ENCODE measurements around the gene OVOL1.

The OVOL1 gene

GRCh38 chr11:65808744-65809341 lies 22.0 kb downstream of the OVOL1 start:
- Histone ChIP-seq H3K27ac (no peak overlapping the region), H3K9ac (no peak overlapping the region), H3K4me1 (no peaks in the 10 kb centered on the region), H3K4me2 (ENCODE audit: low read length) (no peak overlapping the region), H3K36me3 (ENCODE audit: control insufficient read depth, insufficient read depth, low read length) (no peaks in the 10 kb centered on the region), H3K9me3 (ENCODE audit: control insufficient read depth, low read length) (no peaks in the 10 kb centered on the region), H2AFZ (no peak overlapping the region), H3K79me2 (no peaks in the 10 kb centered on the region), H3K4me3 (ENCODE audit: low read depth, low read length) (no peak overlapping the region), H3K27me3 (ENCODE audit: control insufficient read depth, insufficient read depth, low read length) (no peaks in the 10 kb centered on the region)
- TF ChIP-seq, protein P1, sequence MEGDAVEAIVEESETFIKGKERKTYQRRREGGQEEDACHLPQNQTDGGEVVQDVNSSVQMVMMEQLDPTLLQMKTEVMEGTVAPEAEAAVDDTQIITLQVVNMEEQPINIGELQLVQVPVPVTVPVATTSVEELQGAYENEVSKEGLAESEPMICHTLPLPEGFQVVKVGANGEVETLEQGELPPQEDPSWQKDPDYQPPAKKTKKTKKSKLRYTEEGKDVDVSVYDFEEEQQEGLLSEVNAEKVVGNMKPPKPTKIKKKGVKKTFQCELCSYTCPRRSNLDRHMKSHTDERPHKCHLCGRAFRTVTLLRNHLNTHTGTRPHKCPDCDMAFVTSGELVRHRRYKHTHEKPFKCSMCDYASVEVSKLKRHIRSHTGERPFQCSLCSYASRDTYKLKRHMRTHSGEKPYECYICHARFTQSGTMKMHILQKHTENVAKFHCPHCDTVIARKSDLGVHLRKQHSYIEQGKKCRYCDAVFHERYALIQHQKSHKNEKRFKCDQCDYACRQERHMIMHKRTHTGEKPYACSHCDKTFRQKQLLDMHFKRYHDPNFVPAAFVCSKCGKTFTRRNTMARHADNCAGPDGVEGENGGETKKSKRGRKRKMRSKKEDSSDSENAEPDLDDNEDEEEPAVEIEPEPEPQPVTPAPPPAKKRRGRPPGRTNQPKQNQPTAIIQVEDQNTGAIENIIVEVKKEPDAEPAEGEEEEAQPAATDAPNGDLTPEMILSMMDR (IDR thresholded peaks at IDR 0.05) = no peak

DNA sequence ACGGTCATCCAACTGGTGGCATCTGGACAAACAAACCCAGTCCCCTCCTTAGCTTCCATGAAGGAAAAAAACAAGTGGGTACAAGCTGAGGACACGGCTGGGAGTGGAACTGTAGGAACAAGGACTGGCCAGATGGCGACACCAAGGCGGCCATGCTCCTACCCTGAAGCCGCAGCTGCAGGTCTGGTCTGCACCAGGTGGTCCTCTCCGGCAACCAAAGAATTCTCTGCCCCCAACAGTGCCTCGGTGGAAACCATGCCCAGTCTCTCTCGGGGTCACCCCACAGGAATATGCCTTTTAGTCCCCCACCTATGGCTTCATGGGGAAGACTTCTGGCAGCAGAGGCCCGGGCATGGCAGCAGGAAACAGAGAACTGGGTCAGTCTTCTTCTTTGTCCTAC lies 22.6 kb downstream of the OVOL1 start:
- Histone ChIP-seq H3K27me3 (ENCODE audit: control insufficient read depth, insufficient read depth, low read length) (no peaks in the 10 kb centered on the region), H3K9me3 (ENCODE audit: control insufficient read depth, low read length) (no peaks in the 10 kb centered on the region)

DNA sequence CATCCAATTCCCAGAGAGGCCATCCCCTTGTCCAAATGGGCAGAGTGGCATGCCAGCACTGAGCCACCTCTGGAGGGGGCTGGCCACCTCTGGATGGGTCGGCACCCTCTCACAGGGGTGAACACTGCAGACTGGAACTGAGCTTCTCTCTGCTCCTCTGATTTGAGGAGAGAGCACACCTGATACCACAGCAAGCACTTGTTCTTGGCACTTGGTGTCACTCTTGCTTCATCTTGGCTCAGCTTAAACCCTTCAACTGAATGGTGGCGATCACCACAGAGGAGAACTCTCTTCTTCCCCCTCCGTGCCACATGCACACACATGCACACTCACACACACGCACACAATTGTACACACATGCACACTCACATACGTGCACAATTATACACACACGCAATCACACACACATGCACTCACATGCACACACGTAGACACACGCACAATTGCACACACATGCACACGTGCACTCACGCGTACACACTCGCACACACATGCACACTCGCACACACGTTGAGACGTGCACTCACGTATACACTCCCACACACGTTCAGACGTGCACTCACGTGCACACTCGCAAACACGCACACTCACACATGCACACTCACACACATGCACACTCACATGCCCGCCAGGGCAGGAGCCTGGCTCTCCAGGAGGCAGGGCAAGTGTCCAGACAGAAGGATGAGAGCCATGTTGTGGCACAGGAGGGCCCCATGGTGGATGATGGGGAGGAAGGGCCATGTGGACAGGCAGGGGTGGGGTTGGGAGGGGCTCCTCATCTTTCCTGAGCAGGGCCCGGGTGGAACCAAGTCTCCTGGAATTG lies 23.4 kb downstream of the OVOL1 start:
- Histone ChIP-seq H3K36me3 (ENCODE audit: control insufficient read depth, insufficient read depth, low read length) (no peaks in the 10 kb centered on the region), H3K4me3 (ENCODE audit: low read depth, low read length) (no peak overlapping the region), H3K9me3 (ENCODE audit: control insufficient read depth, low read length) (no peaks in the 10 kb centered on the region), H2AFZ (no peak overlapping the region), H3K27me3 (ENCODE audit: control insufficient read depth, insufficient read depth, low read length) (no peaks in the 10 kb centered on the region), H3K4me2 (ENCODE audit: low read length) (no peak overlapping the region), H3K4me1 (no peaks in the 10 kb centered on the region), H3K27ac (no peak overlapping the region), H3K79me2 (no peaks in the 10 kb centered on the region), H3K9ac (no peak overlapping the region)
- TF ChIP-seq, protein P1 (IDR thresholded peaks at IDR 0.05) = no peak

More for the DNA sequence above, 22.6 kb downstream of the OVOL1 start:
- H3K9ac ChIP-seq = no peak overlapping the region
- TF ChIP-seq, protein P1 (IDR thresholded peaks at IDR 0.05) = no peak
- H2AFZ ChIP-seq = no peak overlapping the region
- H3K4me1 ChIP-seq = no peaks in the 10 kb centered on the region
- no peak overlapping the region for H3K27ac ChIP-seq
- no peak overlapping the region for H3K4me3 ChIP-seq (ENCODE audit: low read depth, low read length)
- H3K36me3 ChIP-seq (ENCODE audit: control insufficient read depth, insufficient read depth, low read length) = no peaks in the 10 kb centered on the region
- H3K4me2 ChIP-seq (ENCODE audit: low read length) = no peak overlapping the region
- no peaks in the 10 kb centered on the region for H3K79me2 ChIP-seq

- no peak overlapping the region for H3K4me3 ChIP-seq (ENCODE audit: low read depth, low read length)
- H3K27ac ChIP-seq = no peak overlapping the region
- H3K4me1 ChIP-seq = no peaks in the 10 kb centered on the region
- no peak overlapping the region for H3K4me2 ChIP-seq (ENCODE audit: low read length)
- H3K9me3 ChIP-seq (ENCODE audit: control insufficient read depth, low read length) = no peaks in the 10 kb centered on the region
- no peaks in the 10 kb centered on the region for H3K27me3 ChIP-seq (ENCODE audit: control insufficient read depth, insufficient read depth, low read length)
- H3K79me2 ChIP-seq = no peaks in the 10 kb centered on the region
- H2AFZ ChIP-seq = no peak overlapping the region
- no peaks in the 10 kb centered on the region for H3K36me3 ChIP-seq (ENCODE audit: control insufficient read depth, insufficient read depth, low read length)
- TF ChIP-seq, protein P1 (IDR thresholded peaks at IDR 0.05) = no peak
- H3K9ac ChIP-seq = no peak overlapping the region
Measured at GRCh38 chr11:65811764-65812475, 25.1 kb downstream of the OVOL1 start.
